Measurements from ENCODE around the gene EPHB4.

The EPHB4 gene

DNA sequence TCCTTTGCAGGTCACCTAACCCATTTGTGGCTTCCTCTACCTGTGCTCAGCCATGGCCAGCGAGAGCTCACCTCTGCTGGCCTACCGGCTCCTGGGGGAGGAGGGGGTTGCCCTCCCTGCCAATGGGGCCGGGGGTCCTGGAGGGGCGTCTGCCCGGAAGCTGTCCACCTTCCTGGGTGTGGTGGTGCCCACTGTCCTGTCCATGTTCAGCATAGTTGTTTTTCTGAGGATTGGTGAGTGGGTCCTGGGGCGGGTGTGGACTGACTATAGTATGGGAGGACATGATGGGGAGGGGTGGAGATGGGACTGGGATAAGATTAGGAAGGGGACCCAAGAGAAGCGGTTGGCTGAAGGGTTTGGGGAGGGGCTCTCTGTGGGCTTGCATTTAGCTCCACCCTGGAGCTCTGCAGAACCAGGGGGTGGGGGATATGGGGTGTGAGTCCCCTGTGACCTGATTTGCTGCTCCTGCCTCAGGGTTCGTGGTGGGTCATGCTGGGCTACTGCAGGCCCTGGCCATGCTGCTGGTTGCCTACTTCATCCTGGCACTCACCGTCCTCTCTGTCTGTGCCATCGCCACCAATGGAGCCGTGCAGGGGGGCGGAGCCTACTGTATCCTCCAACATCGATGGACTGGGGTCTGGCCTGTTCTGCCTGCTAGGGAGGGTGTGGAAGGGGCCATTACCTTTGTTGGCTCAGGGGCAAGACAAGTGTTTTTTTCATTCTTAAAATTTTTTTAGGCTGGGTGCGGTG lies 27.0 kb upstream of the EPHB4 start:
- DNase-seq: no peak

DNA sequence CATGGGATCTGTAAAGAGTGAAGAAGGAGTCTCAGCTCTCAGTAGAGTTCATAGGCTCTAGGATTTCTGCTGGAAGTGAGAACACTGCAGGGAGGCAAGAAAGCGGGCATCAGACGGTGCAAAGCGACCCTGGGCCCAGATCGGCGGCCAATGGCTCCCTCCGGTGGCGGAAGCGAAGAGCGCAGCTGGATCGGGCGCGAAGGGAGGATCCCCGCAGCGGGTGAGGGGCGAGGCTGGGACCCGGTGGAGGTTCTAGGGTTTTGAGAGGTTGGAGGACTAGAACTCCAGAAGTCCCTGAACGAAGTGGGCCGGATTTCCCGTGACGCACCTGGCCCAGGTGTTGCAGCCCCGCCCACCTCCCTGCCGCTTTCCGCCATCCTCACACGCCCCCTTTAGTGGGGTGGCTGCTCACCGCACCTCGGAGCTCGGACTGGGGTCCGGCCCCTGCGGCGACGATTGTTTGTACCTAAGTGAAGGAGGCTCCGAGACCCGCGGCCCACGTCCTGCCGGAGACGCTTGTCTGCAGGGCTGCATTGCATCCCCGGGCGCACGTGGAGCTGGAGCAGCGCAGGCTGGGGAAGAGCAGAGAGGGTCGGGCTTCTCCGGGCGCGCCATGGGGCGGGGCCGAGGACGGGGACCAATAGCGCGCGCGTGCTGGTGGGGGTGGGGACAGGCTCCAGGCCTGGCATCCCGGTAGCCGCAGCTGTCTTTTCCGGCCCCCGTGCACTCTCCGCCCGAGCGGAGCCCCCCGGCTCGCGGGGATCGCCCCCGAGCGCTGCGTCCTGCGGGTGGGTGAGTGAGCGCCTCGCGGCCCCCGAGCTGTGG lies 24.9 kb upstream of the EPHB4 start, which contains the start of gene SLC12A9:
SLC12A9 (plus strand) TSS at position 666 of the 825 bp plus-strand sequence. CDS start 1,485 bp downstream, outside the sequence.
- peak; percentile 84 for DNase-seq

DNA sequence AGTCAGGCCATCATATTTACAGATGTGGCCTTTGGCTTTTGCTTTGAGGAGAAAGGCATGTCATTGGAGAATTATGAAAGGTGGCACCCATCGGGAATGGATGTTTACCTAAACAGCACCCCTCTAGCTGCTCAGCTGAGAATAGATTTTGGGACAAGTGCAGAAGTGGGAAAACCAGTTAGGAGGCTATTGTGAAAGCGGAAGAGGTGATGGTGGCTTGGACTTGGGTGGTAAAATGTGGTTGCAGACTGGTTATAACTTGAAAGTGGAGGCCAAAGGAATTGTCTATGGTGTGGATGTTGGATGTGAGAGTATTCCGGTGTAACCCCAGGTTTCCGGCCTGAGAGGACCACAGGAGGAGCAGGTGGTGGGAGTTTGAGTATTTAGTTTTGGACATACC lies 20.0 kb upstream of the EPHB4 start:
- DNase-seq: no peak

DNA sequence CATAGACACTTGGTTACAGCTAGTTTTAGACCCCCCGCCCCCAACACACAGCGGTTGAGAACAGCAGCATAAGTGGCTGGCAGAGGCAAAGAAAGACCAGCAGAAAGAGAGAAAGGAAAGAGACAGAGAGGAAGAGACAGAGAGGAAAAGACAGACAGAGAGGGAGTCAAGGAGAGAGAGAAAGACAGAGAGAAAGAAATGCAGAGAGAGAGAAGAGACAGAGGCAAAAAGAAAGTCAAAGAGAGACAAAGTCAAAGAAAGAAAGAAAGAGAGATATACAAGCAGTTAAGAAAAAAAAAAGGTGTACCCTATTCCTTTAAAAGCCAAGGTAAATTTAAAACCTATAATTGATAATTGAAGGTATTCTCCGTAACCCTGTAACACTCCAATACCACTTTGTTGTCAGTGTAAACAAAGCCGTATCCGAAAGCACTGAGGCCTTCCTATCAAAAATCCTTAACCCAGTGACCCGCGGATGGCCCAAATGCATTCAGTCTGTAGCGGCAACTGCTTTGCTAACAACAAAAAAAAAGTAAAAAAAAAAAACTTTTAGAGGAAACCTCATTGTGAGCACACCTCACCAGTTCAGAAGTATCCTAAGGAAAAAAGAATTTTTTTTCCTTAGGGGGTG lies 13.3 kb upstream of the EPHB4 start:
- no peak for DNase-seq

DNA sequence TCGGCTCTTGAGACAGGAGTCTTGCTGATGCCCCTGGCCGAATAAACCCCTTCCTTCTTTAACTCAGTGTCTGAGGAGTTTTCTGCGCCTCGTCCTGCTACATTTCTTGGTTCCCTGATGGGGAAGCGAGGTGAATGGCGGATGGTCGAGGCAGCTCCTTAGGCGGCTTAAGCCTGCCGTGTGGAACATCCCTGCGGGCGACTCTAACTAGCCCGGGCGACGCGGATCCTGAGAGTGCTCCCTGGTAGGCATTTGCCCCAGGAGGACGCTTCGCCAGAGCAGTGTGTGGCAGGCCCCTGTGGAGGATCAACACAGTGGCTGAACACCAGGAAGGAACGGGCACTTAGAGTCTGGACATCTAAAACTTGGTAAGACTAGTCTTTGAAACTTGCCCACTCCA lies 12.0 kb upstream of the EPHB4 start:
- DNase-seq: no peak

DNA sequence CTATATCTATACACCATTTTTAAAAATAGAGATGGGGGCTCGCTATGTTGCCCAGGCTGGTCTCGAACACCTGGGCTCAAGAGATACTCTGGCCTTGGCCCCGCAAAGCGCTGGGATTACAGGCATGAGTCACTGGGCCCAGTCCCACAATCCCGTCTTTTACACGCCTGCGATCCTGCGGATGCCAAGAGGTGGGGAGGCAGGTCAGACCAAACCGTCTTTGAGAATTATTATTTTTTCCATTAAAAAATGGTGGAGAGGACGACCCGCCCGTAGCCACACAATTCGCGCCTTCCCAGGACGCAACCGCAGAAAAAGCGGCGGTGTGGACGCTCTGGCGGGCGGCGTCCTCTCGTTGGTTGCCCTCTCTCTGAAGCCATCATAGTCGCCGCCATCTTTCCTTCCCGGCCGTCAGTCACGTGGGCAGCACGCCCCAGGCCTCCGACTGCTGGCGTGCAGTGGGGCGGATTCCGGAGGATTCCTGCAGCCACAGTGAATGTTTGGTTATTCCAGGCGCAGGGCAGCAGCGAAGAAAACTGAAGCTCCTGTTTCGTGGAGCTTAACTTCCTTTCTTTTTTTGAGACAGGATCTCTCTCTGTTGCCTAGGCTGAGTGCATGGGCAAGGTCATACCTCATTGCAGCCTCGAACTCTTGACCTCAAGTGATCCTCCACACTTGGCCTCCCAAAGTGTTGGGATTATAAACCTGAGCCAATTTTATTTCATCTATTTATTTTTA lies 9.9 kb upstream of the EPHB4 start:
- peak; percentile 75 for DNase-seq

DNA sequence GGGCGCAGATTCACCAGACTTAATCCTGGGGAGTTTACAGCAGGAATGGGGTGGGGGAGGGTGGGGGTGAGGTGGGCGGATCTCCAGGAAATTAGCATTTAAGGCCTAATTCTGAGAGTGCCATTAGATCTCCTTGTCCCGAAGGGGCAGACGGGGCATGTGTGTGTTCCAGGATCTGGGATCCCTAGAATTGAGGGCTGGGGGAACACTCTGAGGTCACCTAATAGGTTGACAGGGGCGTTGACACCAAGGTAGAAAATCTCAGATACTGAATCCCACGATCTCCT lies 9.4 kb upstream of the EPHB4 start:
- DNase-seq: no peak

DNA sequence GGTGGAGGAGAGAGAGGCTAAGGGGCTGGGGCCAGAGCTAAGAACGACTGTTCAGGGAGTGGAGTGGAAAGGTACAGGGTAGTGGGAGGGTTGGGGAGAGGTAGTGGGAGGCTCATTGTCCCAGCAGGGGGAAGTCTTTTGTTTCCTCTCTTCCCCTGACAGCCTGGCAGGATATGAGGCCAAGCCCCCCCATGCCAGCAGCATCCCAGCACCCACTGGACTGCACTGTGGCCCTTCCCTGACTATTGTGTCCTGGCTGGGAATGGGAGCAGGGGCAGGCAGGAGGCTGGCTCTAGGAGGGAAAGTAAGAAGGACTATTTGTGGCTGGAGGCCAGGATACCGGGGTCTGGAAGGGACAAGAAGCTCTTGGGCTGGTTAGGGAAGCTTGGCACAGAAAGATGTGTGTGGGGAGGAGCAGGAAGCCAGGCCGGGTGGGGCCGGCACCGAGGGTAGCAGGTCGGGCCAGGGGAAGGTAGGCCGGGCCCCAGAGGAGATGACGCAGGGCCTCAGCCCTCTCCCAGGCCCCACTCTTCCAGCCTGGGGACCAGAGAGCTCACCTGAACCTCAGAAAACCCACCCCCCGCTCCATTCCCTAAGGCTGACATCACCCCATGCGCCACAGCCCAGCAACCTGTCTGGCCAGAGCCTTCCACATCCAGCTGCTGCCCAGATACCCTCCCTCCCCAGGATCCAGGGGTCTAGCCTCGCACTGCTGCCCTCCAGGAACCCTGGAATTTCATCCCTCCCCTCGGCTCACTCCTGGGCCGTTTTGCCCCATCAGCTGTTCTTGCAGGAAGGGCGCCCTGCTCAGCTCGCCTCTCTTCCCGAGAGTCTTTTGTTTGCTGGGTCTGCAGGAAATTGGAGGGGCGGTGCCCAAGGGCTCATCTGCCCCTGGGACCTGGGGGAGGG lies 8.8 kb upstream of the EPHB4 start:
- peak; percentile 74 for DNase-seq

DNA sequence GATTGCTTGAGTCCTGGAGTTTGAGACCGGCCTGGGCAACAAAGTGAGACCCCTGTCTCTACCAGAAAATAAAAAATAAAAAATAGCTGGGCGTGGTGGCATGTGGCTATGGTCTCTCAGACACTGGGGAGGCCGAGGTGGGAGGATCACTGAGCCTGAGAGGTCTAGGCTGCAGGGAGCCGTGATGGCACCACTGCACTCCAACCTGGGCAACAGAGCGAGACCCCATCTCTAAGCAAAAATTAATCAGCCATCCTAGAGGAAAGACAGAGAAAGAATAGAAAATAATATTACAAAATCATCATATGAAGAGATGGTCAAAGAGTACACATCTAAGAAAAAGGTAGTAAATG lies 4.9 kb upstream of the EPHB4 start:
- no peak for DNase-seq

DNA sequence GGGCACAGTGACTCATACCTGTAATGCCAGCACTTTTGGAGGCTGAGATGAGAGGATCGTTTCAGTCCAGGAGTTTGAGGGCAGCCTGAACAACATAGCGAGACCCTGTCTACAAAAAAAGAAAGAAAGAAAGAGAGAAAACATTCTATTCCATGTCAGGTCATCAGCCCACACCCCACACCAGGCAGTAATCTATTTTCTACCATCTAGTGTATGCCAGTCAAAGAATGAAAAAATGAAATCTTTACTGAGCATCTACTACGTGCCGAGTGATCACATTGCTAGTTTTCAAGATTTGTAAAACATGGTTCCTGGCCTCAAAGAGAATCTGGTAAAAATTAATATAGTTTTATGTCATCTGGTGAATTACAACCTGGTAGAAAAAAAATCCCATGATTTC lies 3.1 kb upstream of the EPHB4 start:
- no peak for DNase-seq

DNA sequence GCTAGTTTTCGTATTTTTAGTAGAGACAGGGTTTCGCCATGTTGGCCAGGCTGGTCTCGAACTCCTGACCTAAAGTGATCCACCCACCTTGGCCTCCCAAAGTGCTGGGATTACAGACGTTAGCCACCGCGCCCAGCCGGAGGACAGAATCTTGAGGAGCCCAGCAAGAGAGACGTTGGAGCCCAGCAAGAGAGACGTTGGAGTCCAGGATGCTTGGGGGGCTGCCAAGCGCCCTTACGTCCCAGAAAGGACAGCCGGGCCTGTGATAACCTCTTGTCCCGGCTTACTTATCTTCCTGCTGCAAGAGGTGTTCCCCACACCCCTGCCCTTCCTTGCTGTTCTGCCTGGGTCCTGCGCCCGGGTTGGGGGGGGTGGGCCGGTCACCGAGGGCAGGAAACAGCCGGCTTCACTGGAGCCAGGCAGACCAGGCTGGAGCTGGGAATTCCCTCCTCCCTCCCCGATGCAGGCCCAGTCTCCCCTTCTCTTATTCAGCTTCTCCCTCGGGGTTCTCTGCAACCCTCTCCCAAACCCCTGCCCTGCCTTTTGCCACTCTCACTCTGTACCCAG lies 1.9 kb upstream of the EPHB4 start:
- DNase-seq: no peak

DNA sequence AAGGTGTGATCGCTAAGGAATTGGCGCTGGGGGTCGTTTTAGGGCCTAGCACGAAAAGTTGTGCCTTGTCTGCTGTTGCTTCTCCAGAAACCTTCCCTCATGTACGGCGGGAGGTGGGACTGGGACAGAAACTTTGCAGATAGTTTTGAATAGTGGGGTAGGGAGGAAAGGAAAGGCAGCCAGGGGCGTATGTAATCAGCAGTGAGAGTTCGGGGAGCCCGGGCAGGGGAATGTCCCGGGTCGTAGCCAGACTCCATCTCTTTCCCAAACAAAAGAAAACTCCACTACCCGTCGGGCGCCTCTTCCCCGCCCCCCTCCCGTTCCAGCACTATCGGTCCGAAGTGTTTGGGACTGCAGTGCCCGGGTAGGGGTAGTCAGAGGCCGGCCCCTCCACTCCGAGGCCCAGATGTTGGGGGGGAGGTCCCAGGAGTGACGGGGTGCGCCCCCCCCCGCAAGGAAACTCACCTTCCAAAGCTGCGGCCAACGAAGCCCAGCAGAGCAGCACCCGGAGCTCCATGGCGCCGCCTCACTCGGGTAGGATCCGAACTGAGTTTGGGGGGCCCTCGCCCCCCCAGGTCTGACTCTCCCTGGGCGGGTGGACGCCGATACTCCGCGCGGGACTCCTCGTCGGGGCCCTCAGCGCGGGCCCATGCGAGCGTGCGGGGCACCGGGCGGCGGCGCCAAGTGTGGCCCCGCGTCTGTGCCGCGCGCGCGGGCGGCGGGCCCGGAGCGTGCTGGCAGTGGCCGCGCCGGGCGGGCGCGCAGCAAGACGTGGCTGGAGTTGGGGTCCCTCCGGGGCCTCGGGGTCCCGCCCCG lies 601 bp downstream of the EPHB4 start:
- no peak for DNase-seq

DNA sequence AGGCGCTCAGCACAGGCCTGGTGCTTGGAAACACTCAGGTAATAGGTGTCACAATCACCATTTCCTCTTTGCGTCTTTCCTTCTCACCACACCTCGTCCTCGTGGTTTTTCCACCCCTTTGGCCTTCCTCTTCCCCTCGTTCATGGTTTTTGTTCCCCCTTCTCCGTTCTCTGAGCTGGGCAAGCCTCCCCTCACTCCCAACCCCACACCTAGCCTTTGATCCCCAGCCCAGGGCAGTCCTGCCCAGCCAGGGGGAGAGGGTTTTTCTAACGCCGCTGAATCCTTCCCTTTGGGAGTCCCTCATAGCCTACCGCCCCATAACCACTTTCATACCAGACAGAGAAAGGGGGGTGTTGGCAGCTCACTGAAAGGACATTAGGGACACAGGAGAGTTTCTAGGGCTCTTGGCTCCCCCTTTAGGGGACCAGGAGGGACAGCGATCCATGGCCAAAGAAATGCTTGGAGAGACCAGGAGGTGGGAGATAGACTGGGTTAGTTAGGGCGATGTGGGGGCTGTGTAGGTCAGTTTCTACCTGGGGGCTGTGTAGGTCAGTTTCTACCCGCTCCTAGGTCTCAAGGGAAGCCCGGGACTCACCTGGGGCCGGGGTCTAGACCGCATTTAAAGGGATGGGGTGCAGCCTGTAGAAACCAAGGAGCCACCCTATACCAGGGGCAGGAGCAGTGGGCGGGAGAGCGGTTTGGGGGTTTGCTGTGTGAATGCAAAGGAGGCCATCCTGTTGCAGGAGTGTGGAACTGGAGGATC lies 1.4 kb downstream of the EPHB4 start:
- no peak for DNase-seq

DNA sequence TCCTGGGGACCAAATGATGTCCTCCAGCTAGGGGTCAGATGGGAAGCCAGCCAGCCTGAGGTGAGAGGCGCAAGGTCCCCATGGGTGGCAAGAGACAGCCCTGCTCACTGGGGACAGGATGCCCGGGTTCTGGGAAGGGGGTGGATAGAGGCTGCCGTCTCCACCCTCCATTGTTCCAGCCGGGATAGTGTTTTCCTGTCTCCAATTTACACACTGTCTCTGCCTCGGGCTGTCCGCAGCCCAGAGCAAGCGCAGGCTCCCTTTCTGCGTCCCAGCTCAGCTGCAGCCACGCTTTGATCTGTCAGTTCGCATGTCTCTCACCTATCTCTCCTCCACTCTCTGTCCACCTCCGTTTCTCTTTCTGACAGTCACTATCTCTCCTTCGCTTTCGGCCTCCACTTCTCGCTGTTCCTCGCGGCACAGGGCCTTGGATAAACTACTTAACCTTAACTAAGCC lies 2.1 kb downstream of the EPHB4 start:
- no peak for DNase-seq

DNA sequence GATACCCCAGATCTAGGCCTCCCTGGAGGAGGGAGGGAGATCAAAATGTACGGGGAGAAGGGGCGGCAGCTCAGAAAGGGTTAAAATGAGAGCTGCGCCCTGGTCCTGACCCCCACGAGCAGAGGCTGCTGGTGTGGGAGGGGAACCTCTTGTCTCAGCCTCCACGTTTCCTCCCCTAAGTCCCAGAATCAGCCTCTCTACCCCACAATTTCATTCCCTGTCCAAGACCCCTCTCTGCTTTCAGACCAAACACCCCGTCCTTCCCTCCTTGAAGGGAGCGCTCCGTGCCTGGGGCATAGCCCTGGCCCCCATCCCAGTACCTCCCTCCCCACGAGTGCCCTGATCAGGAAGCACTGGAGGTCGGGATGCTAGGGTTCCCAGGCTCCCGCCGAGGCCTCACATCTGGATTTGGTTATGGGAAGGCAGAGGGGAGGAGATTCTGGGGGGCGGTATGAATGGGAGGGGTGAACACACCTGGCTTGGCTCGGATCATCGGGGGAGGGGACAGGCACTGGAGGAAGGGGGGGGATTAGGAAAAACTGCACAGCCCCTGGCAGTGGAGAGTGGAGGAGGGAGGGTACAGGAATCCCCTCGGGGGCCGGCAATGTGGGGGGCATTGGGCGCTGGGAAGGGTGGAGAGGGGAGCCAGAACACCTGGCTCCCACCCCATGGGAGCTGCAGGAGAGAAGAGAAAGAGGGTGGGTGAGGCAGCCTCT lies 2.7 kb downstream of the EPHB4 start:
- DNase-seq: no peak

DNA sequence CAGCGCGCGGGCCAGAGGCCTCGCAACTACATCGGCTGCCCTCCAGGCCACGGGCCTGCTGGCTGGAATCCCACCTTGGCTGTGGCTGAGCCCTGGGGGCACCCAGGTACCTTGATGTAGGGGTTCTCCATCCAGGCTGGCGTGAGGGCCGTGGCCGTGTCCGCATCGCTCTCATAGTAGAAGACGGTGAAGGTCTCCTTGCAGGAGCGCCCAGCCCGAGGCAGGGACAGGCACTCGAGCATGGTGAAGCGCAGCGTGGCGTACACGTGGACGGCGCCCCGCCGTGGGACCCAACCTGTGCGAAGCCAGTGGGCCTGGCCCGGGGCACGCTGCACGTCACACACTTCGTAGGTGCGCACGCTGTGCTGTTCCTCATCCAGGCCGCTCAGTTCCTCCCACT lies 3.8 kb downstream of the EPHB4 start:
- no peak for DNase-seq

DNA sequence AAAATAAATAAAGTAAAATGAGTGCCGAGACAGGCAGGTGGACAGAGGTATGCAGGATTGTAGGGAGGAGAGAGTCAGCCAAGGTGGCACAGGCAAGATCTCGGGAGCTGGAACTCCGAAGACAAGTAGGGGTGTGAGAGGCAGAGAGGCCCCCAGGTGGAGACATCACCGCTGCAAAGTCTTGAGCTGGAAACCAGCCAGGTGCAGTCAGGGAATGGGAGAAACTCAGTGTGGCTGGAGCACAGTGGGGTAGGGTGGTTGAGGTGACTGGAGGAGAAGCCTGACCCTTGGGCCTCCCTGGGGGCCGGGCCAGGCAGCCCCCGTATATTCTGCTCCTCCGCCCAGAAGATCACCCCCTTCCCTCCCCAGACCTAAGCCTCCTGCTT lies 4.2 kb downstream of the EPHB4 start:
- no peak for DNase-seq

DNA sequence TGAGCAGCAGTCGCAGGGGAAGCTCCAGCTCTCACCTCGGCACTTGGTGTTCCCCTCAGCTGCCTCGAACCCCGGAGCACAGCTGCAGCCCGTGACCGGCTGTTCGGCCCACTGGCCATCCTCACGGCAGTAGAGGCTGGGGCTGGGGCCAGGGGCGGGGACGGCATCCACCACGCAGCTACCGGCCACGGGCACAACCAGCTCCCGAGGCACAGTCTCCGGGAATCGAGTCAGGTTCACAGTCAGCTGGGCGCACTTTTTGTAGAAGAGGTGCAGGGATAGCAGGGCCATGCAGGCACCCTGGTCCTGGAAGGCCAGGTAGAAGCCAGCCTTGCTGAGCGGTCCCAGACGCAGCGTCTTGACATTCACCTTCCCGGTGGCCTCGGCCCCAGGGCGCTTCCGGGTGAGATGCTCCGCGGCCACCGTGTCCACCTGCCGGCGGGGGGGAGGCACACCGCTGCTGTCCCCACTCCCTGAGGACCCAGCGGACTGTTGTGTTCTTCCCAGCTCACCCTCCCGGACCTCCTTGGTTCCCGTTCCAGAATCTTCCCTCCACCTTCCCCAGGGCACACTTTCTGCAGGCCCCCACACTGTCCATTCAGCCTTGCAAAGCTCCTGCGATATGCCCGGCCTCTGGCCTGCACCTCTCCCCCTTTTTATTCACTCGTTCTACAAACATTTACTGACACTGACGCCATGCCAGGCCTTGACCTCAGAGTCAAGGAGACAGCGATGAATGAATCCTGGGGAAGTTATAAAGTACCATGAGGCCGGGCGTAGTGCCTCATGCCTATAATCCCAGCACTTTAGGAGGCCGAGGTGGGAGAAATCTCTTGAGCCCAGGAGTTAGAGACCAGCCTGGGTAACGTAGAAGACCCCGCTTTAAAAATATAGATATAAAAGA lies 4.8 kb downstream of the EPHB4 start:
- DNase-seq: no peak
